ENCODE data around the gene MICAL2. TPM values are rescaled to one million over a fixed set of nuclear protein-coding genes. Genes with fewer than 3 reads are reported as not detected.
A peak's percentile ranks its signal among the peaks of the same experiment; 100 is the strongest.

Gene MICAL2
- total RNA-seq, 1 experiment from 2014 or later = 53.4 TPM

GRCh38 chr11:12271241-12271640 is 160.9 kb downstream of the MICAL2 start:
- no peak for DNase-seq (ENCODE audit: low spot score)

GRCh38 chr11:12271826-12272366 is 161.5 kb downstream of the MICAL2 start:
- no peak for DNase-seq (ENCODE audit: low spot score)

- peak; percentile 46 for DNase-seq (ENCODE audit: low spot score)
These were observed 162.6 kb downstream of the MICAL2 start for GRCh38 chr11:12272821-12273617.

- no peak for DNase-seq (ENCODE audit: low spot score)
These were observed 163.2 kb downstream of the MICAL2 start for GRCh38 chr11:12273618-12273995.

- DNase-seq (ENCODE audit: low spot score) = no peak
These were observed 163.7 kb downstream of the MICAL2 start for GRCh38 chr11:12274056-12274455.

GRCh38 chr11:12274558-12275197 is 164.3 kb downstream of the MICAL2 start:
- DNase-seq (ENCODE audit: low spot score) = no peak

GRCh38 chr11:12275818-12276217 is 165.4 kb downstream of the MICAL2 start:
- DNase-seq (ENCODE audit: low spot score) = no peak

GRCh38 chr11:12276356-12276755 is 166.0 kb downstream of the MICAL2 start:
- DNase-seq (ENCODE audit: low spot score) = no peak

- DNase-seq (ENCODE audit: low spot score) = no peak
These were observed 166.6 kb downstream of the MICAL2 start for GRCh38 chr11:12276831-12277475.

GRCh38 chr11:12278766-12279671 is 168.6 kb downstream of the MICAL2 start:
- no peak for DNase-seq (ENCODE audit: low spot score)

GRCh38 chr11:12279672-12280108 is 169.3 kb downstream of the MICAL2 start:
- no peak for DNase-seq (ENCODE audit: low spot score)

- no peak for DNase-seq (ENCODE audit: low spot score)
These were observed 169.9 kb downstream of the MICAL2 start for GRCh38 chr11:12280199-12280837.

GRCh38 chr11:12280838-12281565 is 170.6 kb downstream of the MICAL2 start:
- no peak for DNase-seq (ENCODE audit: low spot score)

- peak; percentile 88 for DNase-seq (ENCODE audit: low spot score)
These were observed 171.4 kb downstream of the MICAL2 start for GRCh38 chr11:12281571-12282478.

GRCh38 chr11:12282676-12283075 is 172.3 kb downstream of the MICAL2 start:
- no peak for DNase-seq (ENCODE audit: low spot score)

GRCh38 chr11:12284316-12285050 is 174.1 kb downstream of the MICAL2 start:
- peak; percentile 64 for DNase-seq (ENCODE audit: low spot score)

- DNase-seq (ENCODE audit: low spot score) = peak; percentile 90
These were observed 174.7 kb downstream of the MICAL2 start for GRCh38 chr11:12285106-12285505.

GRCh38 chr11:12285811-12286222 is 175.4 kb downstream of the MICAL2 start:
- DNase-seq (ENCODE audit: low spot score) = no peak
